ENCODE measurements around the gene ARHGAP44. TPM values are rescaled to one million over a fixed set of nuclear protein-coding genes. Genes with fewer than 3 reads are reported as not detected.

Gene ARHGAP44
- total and polyA plus RNA-seq, 2 of the 8 experiments (the other 6 are each of a cell fraction or from before 2014, with no cell fraction given): 6.2 to 22.2 TPM

DNA sequence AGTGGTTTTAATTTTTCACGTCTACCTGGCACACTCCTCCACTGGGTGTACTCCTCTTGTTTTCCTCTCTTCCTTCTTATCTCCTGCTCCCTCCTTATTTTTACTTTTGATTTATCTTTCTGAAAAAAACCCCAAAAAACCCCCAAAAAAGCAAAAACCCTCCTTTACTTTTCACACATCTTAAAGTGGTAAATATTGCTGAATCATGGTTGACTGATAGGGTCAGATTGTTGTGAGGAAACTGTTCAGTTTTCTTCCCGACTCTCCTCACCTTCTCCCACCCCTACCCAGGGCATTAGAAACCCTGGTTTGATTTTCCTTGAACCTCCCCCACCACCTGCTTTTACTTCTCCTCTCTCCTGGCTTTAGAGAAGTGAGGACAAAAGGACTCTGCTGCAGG lies 25.4 kb downstream of the ARHGAP44 start (continued):
- TF ChIP-seq SP2 (IDR thresholded peaks at IDR 0.05; ENCODE audit: low read length): no peak

Data from H1 (cell line).